Sigmoid colon (tissue), 7 donors: ENCODE data around the gene TUB. TPM values are rescaled to one million over a fixed set of nuclear protein-coding genes. Genes with fewer than 3 reads are reported as not detected.

Experiments
- DNase-seq: peaks from one replicate; pipeline ENCODE4 v3.0.0-alpha.2; 2019
- H3K27ac ChIP-seq, 4 donors: fragments of 200-600 bp; sonication (generic); one replicate each; pipeline ENCODE4 v1.5.1; 2016 to 2019; ENCODE audit warnings: mild to moderate bottlenecking in 1 of 4
- H3K27me3 ChIP-seq, 3 donors: fragments of 200-600 bp; sonication (generic); one replicate each; pipeline ENCODE4 v1.5.1; 2019; ENCODE audit warnings: mild to moderate bottlenecking in 1 of 3
- H3K36me3 ChIP-seq, 4 donors: fragments of 200-600 bp; sonication (generic); one replicate each; pipeline ENCODE4 v1.5.1; 2016 to 2019
- H3K4me1 ChIP-seq, 4 donors: fragments of 200-600 bp; sonication (generic); one replicate each; pipeline ENCODE4 v1.5.1; 2017 to 2019
- H3K4me3 ChIP-seq, 4 donors: fragments of 200-600 bp; sonication (generic); one replicate each; pipeline ENCODE4 v1.5.1; 2017 to 2019; ENCODE audit warnings: mild to moderate bottlenecking in 2 of 4, moderate library complexity in 1 of 4
- H3K9me3 ChIP-seq, 4 donors: fragments of 200-600 bp in 3 of 4; sonication (generic) in 3 of 4; one replicate each; pipeline versions ENCODE4 v1.5.1 to v1.6.1; 2013 to 2019
- EP300 ChIP-seq, 4 donors: sonication (generic); formaldehyde crosslinking; IDR thresholded peaks; one replicate each; pipeline ENCODE4 v1.6.1; 2017; ENCODE audit warnings: antibody characterized with exemption in 4 of 4
- POLR2A ChIP-seq, 2 donors: fragments of 450-650 bp; IDR thresholded peaks; one replicate each; pipeline ENCODE4 v1.6.1; 2016; ENCODE audit warnings: antibody characterized with exemption in 2 of 2, mild to moderate bottlenecking in 2 of 2, moderate library complexity in 2 of 2
- POLR2AphosphoS5 ChIP-seq, 4 donors: sonication (generic); formaldehyde crosslinking; IDR thresholded peaks; one replicate each; pipeline ENCODE4 v1.6.1; 2017; ENCODE audit warnings: antibody characterized with exemption in 4 of 4
- WGBS, 2 donors: extraction: QIAGEN DNeasy Blood & Tissue Kit; methylation state at CpG; one replicate each; pipeline ENCODE4 v1.1.7; 2013; 5-methylcytosine and 5-hydroxymethylcytosine counted together
- intact Hi-C: fragments of 100-400 bp; cut with DNase I; formaldehyde crosslinking; loops from one replicate; pipeline ENCODE4 v1.15.1; 2023
- polyA plus RNA-seq, 3 donors: library from polyadenylated mRNA; stranded (reverse); fragments of 200-250 nt; gene quantifications; one replicate each; pipeline ENCODE4 v1.2.3, GENCODE V29; 2013
- total RNA-seq, 4 donors: library from RNA; depleted of rRNA; stranded (reverse); fragments of >200 nt; gene quantifications; one replicate each; pipeline ENCODE4 v1.1.0, GENCODE V29; 2016
- TF ChIP-seq, protein P1 (sequence below), 4 experiments: fragments of 450-650 bp in 3 of 4; fragments of 200-600 bp in 1 of 4; IDR thresholded peaks; one replicate each; pipeline ENCODE4 v1.5.1; 2016 to 2019; ENCODE audit warnings: antibody characterized with exemption in 4 of 4, mild to moderate bottlenecking in 3 of 4, moderate library complexity in 2 of 4
- donor health status: healthy with polysubstance abuse.
- donor health status: Bipolar disorder and iron deficiency.
- donor health status: healthy.

Gene TUB
- total and polyA plus RNA-seq, 7 donors, result 0.23 to 18.3 (median 6.7) TPM

DNA sequence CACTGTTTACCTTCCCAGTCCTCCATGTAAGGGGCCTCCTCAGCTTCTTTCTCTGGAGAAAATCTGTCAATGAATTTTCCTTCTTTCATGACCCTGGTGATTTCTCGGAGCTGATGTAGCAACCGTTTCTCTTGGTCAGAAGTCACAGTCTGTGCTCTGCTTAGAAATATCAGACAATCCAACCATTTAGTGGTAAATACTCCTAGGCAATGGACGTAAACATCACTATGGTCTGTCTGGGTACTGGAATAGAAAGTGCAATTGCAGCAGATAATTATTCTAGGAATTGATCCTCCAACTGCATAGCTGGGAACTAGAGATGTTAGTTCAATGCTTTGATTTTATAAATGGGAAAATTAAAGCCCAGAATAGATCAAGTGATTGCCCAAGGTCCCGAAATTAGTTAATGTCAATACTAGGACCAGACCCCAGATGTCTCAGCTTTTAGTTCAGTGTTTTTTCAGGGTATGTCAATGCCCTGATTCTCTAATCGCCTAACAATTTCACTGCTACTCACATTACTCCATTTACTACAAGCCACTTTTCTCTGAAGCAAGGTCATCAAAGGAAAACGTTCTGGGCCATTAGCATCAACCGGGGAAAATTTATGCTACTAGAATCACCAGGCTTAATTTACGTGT lies 45.8 kb downstream of the TUB start:
- TF ChIP-seq, protein P1, sequence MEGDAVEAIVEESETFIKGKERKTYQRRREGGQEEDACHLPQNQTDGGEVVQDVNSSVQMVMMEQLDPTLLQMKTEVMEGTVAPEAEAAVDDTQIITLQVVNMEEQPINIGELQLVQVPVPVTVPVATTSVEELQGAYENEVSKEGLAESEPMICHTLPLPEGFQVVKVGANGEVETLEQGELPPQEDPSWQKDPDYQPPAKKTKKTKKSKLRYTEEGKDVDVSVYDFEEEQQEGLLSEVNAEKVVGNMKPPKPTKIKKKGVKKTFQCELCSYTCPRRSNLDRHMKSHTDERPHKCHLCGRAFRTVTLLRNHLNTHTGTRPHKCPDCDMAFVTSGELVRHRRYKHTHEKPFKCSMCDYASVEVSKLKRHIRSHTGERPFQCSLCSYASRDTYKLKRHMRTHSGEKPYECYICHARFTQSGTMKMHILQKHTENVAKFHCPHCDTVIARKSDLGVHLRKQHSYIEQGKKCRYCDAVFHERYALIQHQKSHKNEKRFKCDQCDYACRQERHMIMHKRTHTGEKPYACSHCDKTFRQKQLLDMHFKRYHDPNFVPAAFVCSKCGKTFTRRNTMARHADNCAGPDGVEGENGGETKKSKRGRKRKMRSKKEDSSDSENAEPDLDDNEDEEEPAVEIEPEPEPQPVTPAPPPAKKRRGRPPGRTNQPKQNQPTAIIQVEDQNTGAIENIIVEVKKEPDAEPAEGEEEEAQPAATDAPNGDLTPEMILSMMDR (IDR thresholded peaks at IDR 0.05), result no peak
- no peak for TF ChIP-seq EP300 (IDR thresholded peaks at IDR 0.05)
- TF ChIP-seq POLR2A (IDR thresholded peaks at IDR 0.05), result no peak
- TF ChIP-seq POLR2AphosphoS5 (IDR thresholded peaks at IDR 0.05), result no peak
- intact Hi-C loops, result no loop called here
- Histone ChIP-seq H3K27ac (no peak overlapping the region), H3K4me1 (peaks cover 0 to under 1% (median 0%) of the 10 kb centered on the region in 4 donors), H3K4me3 (no peak overlapping the region), H3K9me3 (no peaks in the 10 kb centered on the region), H3K27me3 (no peaks in the 10 kb centered on the region), H3K36me3 (peaks cover 0 to 10% (median 0%) of the 10 kb centered on the region in 4 donors)
- DNase-seq, result no peak
- 82 to 83% methylated on average over 8 of the region's 8 CpGs for WGBS, 2 donors

DNA sequence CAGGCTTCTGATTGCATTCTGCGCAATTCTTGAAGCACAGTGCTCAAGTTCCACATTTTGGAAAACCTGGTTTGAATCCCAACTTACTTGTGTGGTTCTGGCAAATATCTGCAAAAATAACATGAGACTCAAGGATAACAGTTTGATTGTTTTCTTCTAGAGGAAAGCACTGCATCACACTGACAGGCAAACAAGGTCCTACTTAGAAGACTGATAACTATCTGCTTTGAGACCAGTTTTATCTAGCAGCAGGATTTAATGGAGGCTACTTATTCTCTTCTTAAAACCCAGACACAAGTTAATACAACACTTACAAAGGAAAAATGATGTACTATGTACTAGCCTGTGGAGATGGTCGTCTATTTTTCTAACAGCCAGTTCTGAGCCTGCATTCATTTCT lies 46.4 kb downstream of the TUB start:
- intact Hi-C loops, result no loop called here
- H3K4me3 ChIP-seq, result no peak overlapping the region
- peaks cover 0 to 10% (median 0%) of the 10 kb centered on the region in 4 donors for H3K36me3 ChIP-seq
- H3K9me3 ChIP-seq, result no peaks in the 10 kb centered on the region
- 73 to 83% methylated on average over 2 of the region's 2 CpGs for WGBS, 2 donors
- peaks cover 0 to 4% (median 0%) of the 10 kb centered on the region in 4 donors for H3K4me1 ChIP-seq
- TF ChIP-seq EP300 (IDR thresholded peaks at IDR 0.05) (no peak), POLR2AphosphoS5 (IDR thresholded peaks at IDR 0.05) (no peak), POLR2A (IDR thresholded peaks at IDR 0.05) (no peak)
- TF ChIP-seq, protein P1 (IDR thresholded peaks at IDR 0.05), result no peak
- H3K27me3 ChIP-seq, result no peaks in the 10 kb centered on the region
- no peak overlapping the region for H3K27ac ChIP-seq
- DNase-seq, result no peak

DNA sequence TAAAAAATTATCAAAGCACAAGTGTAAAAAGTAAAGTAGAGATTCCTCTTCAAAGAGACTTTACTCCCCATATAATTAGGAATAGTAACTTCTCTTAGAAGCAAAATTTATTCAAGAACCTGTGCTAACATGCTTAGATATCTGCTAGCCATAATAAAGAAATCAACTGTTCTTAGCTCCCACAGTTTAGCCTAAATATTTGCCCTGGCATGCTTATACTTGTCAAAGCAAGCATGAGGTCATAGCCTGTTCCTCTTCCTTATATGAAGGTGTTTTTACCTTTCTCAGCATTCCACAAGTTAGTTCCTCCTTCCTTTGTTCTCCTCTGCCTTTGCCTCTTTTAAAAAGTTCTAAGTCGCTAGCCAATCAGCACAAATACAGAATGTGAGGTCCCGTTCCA lies 57.5 kb downstream of the TUB start:
- no peak for DNase-seq
- H3K4me1 ChIP-seq, result no peaks in the 10 kb centered on the region
- TF ChIP-seq EP300 (IDR thresholded peaks at IDR 0.05) (no peak), POLR2A (IDR thresholded peaks at IDR 0.05) (no peak), POLR2AphosphoS5 (IDR thresholded peaks at IDR 0.05) (no peak)
- TF ChIP-seq, protein P1 (IDR thresholded peaks at IDR 0.05), result no peak
- WGBS, 2 donors, result 87 to 93% methylated on average over 2 of the region's 2 CpGs
- H3K4me3 ChIP-seq, result no peak overlapping the region
- peaks cover 0 to 30% (median 0%) of the 10 kb centered on the region in 4 donors for H3K36me3 ChIP-seq
- H3K27ac ChIP-seq, result no peak overlapping the region
- intact Hi-C loops, result no loop called here
- no peaks in the 10 kb centered on the region for H3K9me3 ChIP-seq
- H3K27me3 ChIP-seq, result no peaks in the 10 kb centered on the region

DNA sequence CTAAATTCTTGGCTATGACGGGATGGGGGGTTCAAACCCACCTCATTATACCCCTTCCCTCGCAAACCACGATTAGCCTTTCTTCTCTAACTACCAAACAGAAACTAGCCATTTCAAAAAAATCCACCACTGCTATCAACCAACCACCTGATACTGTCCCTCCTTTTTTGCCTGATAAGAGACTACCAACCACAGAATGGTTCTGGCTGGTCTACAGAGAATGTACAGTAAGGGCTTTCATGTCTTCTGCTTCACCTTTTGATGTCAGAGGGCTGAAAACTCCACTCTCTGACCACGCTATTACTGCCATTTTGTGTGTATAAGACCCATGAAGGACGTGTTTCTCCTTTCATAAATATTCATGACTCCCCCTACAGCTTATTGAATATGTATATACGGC lies 68.7 kb downstream of the TUB start:
- no peak for DNase-seq
- H3K36me3 ChIP-seq, result no peaks in the 10 kb centered on the region
- H3K27ac ChIP-seq, result no peak overlapping the region
- intact Hi-C loops, result no loop called here
- H3K4me1 ChIP-seq, result no peaks in the 10 kb centered on the region
- no peaks in the 10 kb centered on the region for H3K27me3 ChIP-seq
- no peaks in the 10 kb centered on the region for H3K9me3 ChIP-seq
- TF ChIP-seq, protein P1 (IDR thresholded peaks at IDR 0.05), result no peak
- TF ChIP-seq POLR2A (IDR thresholded peaks at IDR 0.05) (no peak), POLR2AphosphoS5 (IDR thresholded peaks at IDR 0.05) (no peak), EP300 (IDR thresholded peaks at IDR 0.05) (no peak)
- no peak overlapping the region for H3K4me3 ChIP-seq
- 85 to 93% methylated on average over 6 of the region's 6 CpGs for WGBS, 2 donors

Other genes with a start within 250 kb of the TUB start
- gene OR10A6, start 149.9 kb upstream of the TUB start, total RNA-seq, result not detected
- not detected for gene OR10A6, start 149.9 kb upstream of the TUB start, polyA plus RNA-seq
- gene OR10A3, start 139.5 kb upstream of the TUB start, total RNA-seq, result not detected
- not detected for gene OR10A3, start 139.5 kb upstream of the TUB start, polyA plus RNA-seq
- not detected for gene NLRP10, start 115.8 kb upstream of the TUB start, total RNA-seq
- gene NLRP10, start 115.8 kb upstream of the TUB start, polyA plus RNA-seq, result not detected
- 100 to 1,000 TPM; 210 to 233 (median 224) TPM for gene EIF3F, start 93.9 kb upstream of the TUB start, total RNA-seq
- gene EIF3F, start 93.9 kb upstream of the TUB start, polyA plus RNA-seq, result 100 to 1,000 TPM; 192 to 540 (median 442) TPM
- gene RIC3, start 87.8 kb downstream of the TUB start, total RNA-seq, result 10 to 100 TPM; 13.7 to 34.9 (median 19.5) TPM
- gene RIC3, start 87.8 kb downstream of the TUB start, polyA plus RNA-seq, result 1 to 10 TPM in 1 of 3 donors, under 1 TPM in 1, not detected in 1; 0.23 to 4.7 TPM
- gene LMO1, start 182.7 kb downstream of the TUB start, total RNA-seq, result 1 to 10 TPM in 1 of 4 donors, under 1 TPM in 1, not detected in 2; 0.66 to 1.8 TPM
- under 1 TPM in 1 of 3 donors, not detected in 2; 0.04 TPM for gene LMO1, start 182.7 kb downstream of the TUB start, polyA plus RNA-seq